ENCODE results near the gene LRRC74B. TPM values are rescaled to one million over a fixed set of nuclear protein-coding genes. Genes with fewer than 3 reads are reported as not detected.

LRRC74B gene
- polyA plus RNA-seq, 2 of the 4 experiments (the other 2 are of a cell fraction): 0.08 to 0.10 TPM

DNA sequence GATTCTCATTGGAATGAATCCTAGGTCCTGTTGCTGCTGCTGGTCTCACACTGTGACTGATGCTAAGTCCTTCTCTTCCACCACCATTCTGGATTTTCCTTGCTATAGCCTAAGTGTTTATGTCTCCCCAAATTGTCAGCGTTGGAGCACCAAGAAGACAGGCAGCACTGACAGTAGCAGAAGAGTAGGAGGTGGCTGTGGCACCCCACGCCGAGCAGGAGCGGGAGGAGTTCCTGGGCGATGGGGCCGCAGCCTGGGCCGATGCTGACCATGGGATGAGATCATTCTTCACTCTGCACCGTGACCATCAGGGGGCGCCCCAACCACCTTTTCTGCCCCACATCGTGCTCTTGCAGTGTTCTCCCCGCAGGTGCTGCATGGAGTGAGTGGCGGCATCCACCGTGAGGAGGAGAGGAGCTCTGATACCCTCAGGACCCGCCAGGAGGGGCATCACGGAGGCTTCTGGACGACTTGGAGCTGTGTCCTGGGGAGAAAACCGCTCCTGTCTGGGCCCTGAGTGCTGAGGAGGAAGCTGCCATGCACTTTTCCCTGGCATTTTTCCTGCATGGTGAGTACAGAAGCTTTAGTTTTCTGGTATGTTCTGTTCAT lies 57.0 kb downstream of the LRRC74B start:
- TF ChIP-seq GATA3 (IDR thresholded peaks at IDR 0.05; ENCODE audit: borderline replicate concordance): no peak
- TF ChIP-seq FOSL2 (IDR thresholded peaks at IDR 0.05): no peak
- peak; percentile 15; the same call in 1 of the 2 replicates for TF ChIP-seq FOSL2 (CRISPR knock-in tag; IDR thresholded peaks at IDR 0.05)
- no peak for TF ChIP-seq KDM1A (IDR thresholded peaks at IDR 0.05; ENCODE audit: low read depth)
- TF ChIP-seq NPAS2 (CRISPR knock-in tag; IDR thresholded peaks at IDR 0.05; ENCODE audit: borderline replicate concordance): no peak
- TF ChIP-seq ZFP36 (IDR thresholded peaks at IDR 0.05; ENCODE audit: borderline replicate concordance, partially characterized antibody): no peak
- TF ChIP-seq, protein P1, sequence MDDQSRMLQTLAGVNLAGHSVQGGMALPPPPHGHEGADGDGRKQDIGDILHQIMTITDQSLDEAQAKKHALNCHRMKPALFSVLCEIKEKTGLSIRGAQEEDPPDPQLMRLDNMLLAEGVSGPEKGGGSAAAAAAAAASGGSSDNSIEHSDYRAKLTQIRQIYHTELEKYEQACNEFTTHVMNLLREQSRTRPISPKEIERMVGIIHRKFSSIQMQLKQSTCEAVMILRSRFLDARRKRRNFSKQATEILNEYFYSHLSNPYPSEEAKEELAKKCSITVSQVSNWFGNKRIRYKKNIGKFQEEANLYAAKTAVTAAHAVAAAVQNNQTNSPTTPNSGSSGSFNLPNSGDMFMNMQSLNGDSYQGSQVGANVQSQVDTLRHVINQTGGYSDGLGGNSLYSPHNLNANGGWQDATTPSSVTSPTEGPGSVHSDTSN (IDR thresholded peaks at IDR 0.05): no peak
- TF ChIP-seq, protein P2, sequence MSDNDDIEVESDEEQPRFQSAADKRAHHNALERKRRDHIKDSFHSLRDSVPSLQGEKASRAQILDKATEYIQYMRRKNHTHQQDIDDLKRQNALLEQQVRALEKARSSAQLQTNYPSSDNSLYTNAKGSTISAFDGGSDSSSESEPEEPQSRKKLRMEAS (IDR thresholded peaks at IDR 0.05): peak; percentile 72
- no peak for TF ChIP-seq JUNB (IDR thresholded peaks at IDR 0.05)
- peak; percentile 43; the same call in 2 of the 3 replicates for TF ChIP-seq SMC3 (IDR thresholded peaks at IDR 0.05)
- no peak for TF ChIP-seq ZSCAN20 (CRISPR knock-in tag; IDR thresholded peaks at IDR 0.05)
- no peak for TF ChIP-seq RARB (CRISPR knock-in tag; IDR thresholded peaks at IDR 0.05)
- TF ChIP-seq JUN (IDR thresholded peaks at IDR 0.05): 0 out of 5 replicates have a peak, but pooled peaks of 1 of the 2 experiments have one; percentile 22
- TF ChIP-seq, protein P3, sequence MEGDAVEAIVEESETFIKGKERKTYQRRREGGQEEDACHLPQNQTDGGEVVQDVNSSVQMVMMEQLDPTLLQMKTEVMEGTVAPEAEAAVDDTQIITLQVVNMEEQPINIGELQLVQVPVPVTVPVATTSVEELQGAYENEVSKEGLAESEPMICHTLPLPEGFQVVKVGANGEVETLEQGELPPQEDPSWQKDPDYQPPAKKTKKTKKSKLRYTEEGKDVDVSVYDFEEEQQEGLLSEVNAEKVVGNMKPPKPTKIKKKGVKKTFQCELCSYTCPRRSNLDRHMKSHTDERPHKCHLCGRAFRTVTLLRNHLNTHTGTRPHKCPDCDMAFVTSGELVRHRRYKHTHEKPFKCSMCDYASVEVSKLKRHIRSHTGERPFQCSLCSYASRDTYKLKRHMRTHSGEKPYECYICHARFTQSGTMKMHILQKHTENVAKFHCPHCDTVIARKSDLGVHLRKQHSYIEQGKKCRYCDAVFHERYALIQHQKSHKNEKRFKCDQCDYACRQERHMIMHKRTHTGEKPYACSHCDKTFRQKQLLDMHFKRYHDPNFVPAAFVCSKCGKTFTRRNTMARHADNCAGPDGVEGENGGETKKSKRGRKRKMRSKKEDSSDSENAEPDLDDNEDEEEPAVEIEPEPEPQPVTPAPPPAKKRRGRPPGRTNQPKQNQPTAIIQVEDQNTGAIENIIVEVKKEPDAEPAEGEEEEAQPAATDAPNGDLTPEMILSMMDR (IDR thresholded peaks at IDR 0.05): peak; percentile 60
- TF ChIP-seq POLR2A (IDR thresholded peaks at IDR 0.05; ENCODE audit: low read length): 0 out of 2 replicates have a peak, but pooled peaks have one; percentile 31
- no peak for TF ChIP-seq BHLHE40 (IDR thresholded peaks at IDR 0.05; ENCODE audit: low read depth, low read length)
- no peak for TF ChIP-seq TP53 (CRISPR knock-in tag; IDR thresholded peaks at IDR 0.05)
- TF ChIP-seq RAD21 (conservative IDR thresholded peaks at IDR 0.05 in 1 of 2, IDR thresholded peaks at IDR 0.05 in 1 of 2): peak; percentile 44 to 52; a peak in 3 of 5 replicates
- peak overlapping the region; percentile 82 for H3K4me2 ChIP-seq
- DNase-seq (ENCODE audit: low read depth in 1 of 2, low spot score in 1 of 2) (peak; percentile 82 to 84), FAIRE-seq (no peak), ATAC-seq (peak; percentile 98 to 99)
- POLR2A ChIA-PET: interaction anchor here (0.8 to 1.1 kb wide), 2 partner anchors 101 to 121 kb away, joined by 4 to 6 read pairs; partner anchors contain the start of genes LZTR1 and THAP7
- peaks cover 31% of the 10 kb centered on the region for H3K4me1 ChIP-seq
- 0% methylated on average over 9 of the region's 17 CpGs for WGBS (ENCODE audit: missing lambda C conversion rate)
- peak overlapping the region; percentile 73 to 87 for H3K27ac ChIP-seq
- CTCF ChIA-PET: interaction anchor here (0.6 to 2.4 kb wide), 29 partner anchors 10 to 217 kb away, joined by 3 to 9 read pairs (median 4); partner anchors contain the start of gene P2RX6
- H3K9me3 ChIP-seq: no peaks in the 10 kb centered on the region
- H3K4me3 ChIP-seq: peak overlapping the region; percentile 46

DNA sequence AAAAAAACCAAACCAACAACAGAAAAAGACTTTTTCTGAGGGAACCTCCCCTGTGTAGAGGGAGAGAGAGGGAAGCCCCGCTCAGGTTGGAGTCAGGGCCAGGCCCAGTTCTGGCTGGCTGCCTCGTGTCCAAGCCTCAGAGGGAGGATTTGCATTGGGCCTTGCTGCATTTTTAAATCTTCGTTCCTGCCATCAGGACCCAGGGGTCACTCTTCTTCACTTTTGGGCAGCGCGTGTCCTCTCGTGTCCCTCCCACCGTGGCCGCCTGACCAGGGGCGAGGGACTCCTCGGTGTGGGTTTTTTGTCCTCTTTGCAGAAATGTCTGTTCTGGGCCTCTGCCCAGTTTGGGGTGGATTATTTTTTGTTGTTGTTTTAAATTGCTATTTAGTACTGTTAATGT lies 57.9 kb downstream of the LRRC74B start:
- peak overlapping the region; percentile 82 for H3K4me2 ChIP-seq
- no peak for DNase-seq (ENCODE audit: low read depth in 1 of 2, low spot score in 1 of 2)
- ChIA-PET CTCF (interaction anchor here (0.8 to 1.7 kb wide), 10 partner anchors 11 to 218 kb away, joined by 3 to 6 read pairs (median 4); partner anchors contain the start of gene THAP7), POLR2A (interaction anchor here (1.1 kb wide), 1 partner anchor 102 kb away, joined by 6 read pairs; the partner anchor contains the start of gene THAP7)
- ATAC-seq: no peak
- WGBS (ENCODE audit: missing lambda C conversion rate): 57% methylated on average over 10 of the region's 10 CpGs
- H3K27ac ChIP-seq: peak overlapping the region; percentile 73 to 87
- no peak for FAIRE-seq
- peak overlapping the region; percentile 46 for H3K4me3 ChIP-seq
- peaks cover 38% of the 10 kb centered on the region for H3K4me1 ChIP-seq
- TF ChIP-seq RCOR1 (IDR thresholded peaks at IDR 0.05; ENCODE audit: low read depth, low read length) (no peak), CEBPB (IDR thresholded peaks at IDR 0.05) (no peak)
- TF ChIP-seq, protein P2 (IDR thresholded peaks at IDR 0.05): 0 out of 2 replicates have a peak, but pooled peaks have one; percentile 24
- H3K9me3 ChIP-seq: no peaks in the 10 kb centered on the region
